Measurements from ENCODE around the gene TTC6. TPM values are rescaled to one million over a fixed set of nuclear protein-coding genes. Genes with fewer than 3 reads are reported as not detected.
"Not testable (repeated sequence)": the region's sequence is repeated elsewhere in the genome, so short reads cannot be mapped to it uniquely, and the experiment has no call there.

Gene TTC6, protein sequence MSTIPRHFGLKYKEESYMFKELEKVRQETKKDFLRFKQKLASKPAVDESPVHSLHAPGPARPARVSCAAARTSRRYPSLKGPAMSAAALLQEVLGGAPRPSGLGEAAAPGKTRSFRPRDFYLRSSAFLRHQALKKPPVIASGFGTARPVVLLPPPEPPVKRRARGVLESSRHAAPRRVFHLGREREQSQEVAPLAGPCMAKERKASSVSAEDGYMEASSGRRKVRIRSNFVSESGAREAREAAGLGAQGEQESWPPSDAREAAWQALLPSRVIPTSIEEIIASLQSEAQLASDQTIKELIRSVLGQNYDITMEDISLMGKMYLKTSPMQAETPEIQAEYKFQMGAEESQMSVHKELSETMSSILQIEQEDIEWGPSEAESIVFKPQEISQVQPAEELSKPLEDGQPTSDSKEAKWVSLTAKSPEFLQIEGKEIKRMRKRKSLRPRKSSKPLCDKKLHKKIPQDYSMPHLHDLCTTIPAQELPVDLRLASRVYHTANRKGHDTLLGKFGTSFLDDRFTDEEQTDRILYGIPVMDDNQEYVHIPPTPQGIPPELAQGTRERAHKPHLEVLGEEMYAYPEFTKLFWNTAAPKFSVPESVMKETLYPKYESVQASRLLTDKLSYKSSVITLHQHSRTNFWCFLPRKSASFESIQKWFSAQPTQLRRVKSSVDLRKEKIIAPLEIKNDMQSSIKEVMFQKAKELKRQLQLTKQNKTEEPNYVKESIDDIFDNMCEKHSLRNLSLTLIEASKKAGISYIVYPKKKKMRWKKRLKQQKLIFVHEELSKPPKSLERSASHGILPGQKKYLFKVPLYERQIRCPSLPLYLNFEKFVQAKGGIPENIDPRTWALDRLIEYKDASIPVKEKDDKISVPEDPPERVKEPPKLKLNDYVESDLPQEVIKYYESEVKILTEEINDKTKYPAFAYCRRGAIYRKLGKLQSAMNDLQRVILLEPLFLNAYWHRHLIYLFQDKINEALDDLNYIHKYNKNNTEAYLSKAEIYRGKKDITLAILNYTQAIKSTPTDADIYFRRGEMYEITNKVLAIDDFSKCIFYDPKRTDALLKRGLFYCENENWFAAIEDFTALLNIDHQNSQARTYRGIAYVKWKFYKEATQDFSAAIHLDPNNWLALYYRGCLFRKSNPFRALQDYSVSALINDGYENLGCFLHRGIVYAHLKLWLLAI (N-terminal part only)
- 0.06 TPM for polyA plus RNA-seq (ENCODE audit: insufficient read length)

DNA sequence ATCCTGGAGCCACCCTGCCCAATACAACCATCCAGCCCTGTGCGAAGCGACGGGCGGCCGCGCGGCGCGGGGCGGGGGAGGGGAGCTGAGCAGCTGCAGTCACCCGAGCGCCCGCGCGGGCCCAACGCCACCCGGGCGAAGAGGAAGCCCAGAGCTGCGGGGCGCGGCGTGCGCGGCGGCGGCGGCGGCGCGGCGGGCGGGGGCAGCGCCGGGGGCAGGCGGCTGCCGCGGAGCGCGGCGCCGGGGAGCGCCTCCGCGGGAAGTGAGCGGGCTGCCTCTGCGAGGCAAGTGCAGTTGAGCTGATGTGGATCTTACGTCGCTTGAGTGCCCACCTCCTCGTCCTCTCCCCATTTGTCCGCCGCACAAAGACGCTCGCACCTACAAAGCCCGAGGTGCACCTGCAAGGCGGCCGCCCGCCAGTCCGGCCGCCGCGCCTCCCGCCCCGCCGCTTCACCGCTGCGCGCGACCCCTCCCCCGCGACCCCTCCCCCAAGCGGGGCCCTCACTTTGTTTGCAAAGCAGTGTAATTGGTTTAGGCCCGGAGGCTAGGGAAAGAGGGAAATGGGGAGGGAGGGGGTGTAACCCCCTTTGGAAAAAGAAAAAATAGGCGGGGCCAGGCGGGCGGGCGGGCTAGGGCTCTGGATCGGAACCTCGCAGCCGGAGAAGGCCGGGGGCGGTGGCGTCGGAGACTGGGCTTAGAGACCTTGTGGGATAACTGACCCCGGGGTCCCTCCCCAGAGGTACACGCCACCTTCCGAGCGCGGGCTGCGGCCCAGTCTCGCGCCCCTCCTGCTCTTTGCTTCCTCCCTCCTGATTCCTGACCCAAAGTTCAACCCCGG is at the start of gene TTC6, which contains the start of gene FOXA1:
TSS of gene TTC6 (plus strand) at position 659 of the 838 bp plus-strand sequence. CDS start 26,436 bp downstream, outside the sequence.
TSS of gene FOXA1 (minus strand) at position 279 of the 838 bp plus-strand sequence. CDS start at position 2, 277 bp downstream.
- DNase-seq (ENCODE audit: low read depth): no peak

DNA sequence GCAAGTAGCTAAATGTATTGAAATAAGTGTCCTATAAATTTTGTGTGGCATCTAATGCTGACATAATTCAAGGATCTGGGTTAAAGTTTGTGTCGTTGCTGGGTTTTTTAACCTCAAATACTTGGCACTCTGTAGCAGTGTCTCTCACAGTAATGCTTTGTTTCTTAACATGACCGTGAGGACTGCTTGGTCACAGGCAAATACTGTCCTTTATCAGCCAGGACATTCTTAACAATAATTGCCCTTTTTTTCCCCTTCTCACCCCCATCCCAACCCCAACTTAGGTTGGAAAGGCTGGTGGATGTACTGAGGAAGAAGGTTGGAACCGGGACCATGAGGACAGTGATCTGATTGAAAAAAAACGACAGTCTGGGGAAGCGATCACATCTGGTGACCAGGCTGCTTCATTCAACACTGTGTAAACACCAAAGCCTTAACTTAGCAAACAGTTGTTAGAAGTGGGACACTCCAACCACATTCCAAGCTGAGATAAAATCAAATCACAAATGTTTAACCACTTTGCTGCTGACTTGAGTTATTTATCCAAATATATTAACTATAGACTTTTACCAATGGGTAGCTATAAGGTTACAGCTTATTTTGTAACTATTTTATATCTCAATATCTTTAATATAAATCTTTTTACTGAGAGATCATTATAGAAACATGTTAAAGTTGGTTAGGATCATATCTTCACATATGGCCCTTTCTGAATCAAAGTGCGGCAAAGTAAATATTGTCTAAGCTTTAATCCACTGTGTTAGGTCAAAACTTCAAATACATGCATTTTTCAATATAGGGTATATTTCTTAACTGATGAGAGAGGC is 48.6 kb upstream of the TTC6 start:
- DNase-seq (ENCODE audit: low read depth): no peak

DNA sequence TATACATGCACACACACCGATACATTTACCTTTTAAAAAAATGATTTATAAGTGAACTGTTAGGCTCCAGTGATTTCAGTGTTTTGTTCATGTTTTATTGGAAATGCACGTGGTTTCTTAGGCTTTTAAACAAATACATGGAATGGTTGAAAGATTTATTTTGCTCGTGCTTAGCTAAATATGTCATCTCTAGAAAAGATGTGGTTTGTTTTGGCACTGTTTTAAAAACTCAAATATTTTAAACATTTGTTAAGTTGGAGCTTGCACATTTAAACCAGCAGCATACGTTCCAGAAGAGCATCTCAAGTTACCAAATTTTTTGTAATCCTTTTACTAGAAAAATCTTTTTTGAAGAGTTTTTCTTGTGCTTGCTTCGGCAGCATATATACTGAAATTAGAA is 44.9 kb upstream of the TTC6 start:
- no peak for DNase-seq (ENCODE audit: low read depth)

GRCh38 chr14:37551119-37551518 is 44.3 kb upstream of the TTC6 start:
- DNase-seq (ENCODE audit: low read depth): no peak

- no peak for DNase-seq (ENCODE audit: low read depth)
Observed at GRCh38 chr14:37553935-37554550, 41.4 kb upstream of the TTC6 start.

DNA sequence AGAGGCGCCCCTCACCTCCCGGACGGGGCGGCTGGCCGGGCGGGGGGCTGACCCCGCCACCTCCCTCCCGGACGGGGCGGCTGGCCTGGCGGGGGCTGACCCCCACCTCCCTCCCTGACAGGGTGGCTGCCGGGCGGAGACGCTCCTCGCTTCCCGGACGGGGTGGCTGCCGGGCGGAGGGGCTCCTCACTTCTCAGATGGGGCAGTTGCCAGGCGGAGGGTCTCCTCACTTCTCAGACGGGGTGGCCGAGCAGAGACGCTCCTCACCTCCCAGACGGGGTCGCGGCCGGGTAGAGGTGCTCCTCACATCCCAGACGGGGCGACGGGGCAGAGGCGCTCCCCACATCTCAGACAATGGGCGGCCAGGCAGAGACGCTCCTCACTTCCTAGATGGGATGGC is 39.8 kb upstream of the TTC6 start:
- not testable (repeated sequence) for DNase-seq (ENCODE audit: low read depth)

- DNase-seq (ENCODE audit: low read depth): no peak
Observed at GRCh38 chr14:37558740-37559139, 36.7 kb upstream of the TTC6 start.

GRCh38 chr14:37559386-37559785 is 36.0 kb upstream of the TTC6 start:
- no peak for DNase-seq (ENCODE audit: low read depth)

DNA sequence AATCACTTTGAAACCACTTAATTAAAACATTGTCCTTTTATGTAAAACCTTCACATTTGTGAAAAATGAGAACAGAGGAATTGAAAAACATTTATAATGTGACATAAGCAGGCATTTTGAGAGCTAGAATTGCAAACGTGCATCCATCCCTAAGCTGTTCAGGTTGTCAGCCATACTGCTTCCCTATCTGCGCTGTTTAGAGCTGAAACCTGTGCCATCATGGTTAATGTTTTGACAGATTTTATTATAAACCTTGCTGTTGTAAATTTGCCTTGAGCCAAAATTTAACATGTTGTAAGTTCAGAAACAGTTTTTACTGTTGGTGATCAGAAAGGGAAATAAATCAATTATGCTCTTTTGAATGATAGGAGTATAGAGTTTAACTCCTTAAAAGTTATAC is 32.2 kb upstream of the TTC6 start:
- no peak for DNase-seq (ENCODE audit: low read depth)

- no peak for DNase-seq (ENCODE audit: low read depth)
Observed at GRCh38 chr14:37565550-37565949, 29.9 kb upstream of the TTC6 start.

DNA sequence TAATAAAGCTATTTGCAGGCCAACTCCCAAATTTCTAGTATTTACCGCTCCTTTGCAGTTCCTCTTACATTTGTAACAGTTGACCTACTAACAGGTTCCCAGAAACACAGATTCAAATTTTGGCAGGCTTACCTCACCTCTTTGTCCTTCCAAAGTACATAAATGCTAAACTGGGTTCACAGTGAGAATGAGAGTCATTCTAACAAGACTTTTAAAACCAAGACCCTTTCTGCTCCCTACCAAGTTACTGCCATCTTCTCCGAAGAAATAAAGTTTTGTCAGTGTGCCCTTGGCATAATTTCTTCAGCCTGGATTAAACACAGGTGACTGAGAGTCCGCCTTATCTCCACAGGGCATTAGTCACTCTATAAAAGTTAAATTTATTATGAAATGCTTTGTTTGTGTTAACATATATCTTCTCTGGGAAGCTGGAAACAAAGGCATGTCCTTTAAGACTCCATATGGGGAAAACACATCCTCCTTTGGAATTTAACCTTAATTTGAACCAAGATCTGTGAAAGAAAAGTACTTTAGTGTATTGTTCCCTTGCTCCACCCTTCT is 28.5 kb upstream of the TTC6 start:
- DNase-seq (ENCODE audit: low read depth): no peak

- DNase-seq (ENCODE audit: low read depth): no peak
Observed at GRCh38 chr14:37569729-37570128, 25.7 kb upstream of the TTC6 start.

- DNase-seq (ENCODE audit: low read depth): no peak
Observed at GRCh38 chr14:37571391-37571790, 24.0 kb upstream of the TTC6 start.

- no peak for DNase-seq (ENCODE audit: low read depth)
Observed at GRCh38 chr14:37573356-37573755, 22.1 kb upstream of the TTC6 start.

DNA sequence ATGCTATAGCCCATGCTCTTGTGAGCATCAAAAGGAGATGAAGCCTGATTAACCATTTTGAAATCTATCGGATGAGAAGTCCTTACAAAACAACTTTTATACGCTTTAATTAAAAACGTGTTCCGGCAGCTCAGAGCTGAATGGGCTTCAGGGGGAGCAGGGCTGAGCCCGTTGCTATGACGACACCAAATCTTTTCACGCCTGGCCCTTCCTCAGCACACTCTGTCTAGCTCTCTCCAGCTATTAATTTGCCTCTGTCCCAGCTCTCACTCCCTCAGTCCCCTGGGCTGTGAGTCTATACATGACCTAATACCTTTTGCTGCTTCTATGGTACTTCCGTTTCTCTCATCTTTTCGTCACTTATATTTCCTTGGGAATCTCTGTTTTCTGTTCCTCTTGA is 16.2 kb upstream of the TTC6 start:
- no peak for DNase-seq (ENCODE audit: low read depth)

GRCh38 chr14:37580146-37580545 is 15.3 kb upstream of the TTC6 start:
- no peak for DNase-seq (ENCODE audit: low read depth)

DNA sequence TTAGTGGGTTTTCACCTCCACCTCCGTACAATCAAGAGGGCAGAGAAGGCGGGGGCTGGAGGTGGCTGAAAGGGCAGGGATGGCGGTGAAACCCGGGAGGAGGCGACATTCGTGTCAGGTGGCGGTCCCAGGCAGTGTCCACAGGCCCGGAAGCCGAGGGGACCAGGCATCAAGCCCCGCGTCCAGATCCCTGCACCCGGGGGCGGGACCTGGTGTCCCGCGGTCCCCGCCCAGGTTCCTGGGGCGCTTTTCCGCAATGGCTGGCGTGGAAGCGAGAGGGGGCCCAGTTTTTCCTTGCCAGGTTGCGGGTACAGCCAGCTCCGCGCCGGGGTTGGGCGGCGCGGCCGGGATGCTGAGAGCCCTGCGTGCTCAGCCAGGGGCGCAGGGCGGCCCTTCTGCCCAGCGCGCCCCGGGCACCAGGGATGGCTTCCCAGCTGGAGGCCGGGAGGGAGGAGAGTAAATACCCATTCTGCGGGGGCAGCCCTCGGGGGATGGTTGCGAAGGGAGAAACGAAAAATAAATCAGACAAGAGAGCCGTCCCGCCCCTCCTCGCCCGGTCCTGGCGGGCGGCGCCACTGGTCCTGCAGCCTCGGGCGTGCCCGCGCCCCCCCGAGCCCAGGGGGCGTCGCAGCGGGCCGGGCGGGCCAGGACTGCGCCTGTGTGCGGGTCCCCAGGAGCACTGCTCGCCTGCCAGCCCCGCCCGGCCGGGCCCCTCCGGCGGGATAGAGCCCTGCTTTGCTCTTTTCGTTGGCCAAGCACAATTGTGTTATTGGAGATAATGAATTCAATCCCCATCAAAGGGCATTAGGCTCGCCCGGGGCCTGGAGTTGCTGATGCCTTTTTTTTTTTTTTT is 11.8 kb upstream of the TTC6 start:
- no peak for DNase-seq (ENCODE audit: low read depth)

Data from forelimb muscle (tissue), 1 donor.